CD4-positive, alpha-beta T cell treated with Interleukin-10 for 1 hour (primary cell): ENCODE results near the gene KCNH2.

Source experiments
- DNase-seq: peaks from one replicate; pipeline ENCODE4 v3.0.0-alpha.2; 2020

The KCNH2 gene

GRCh38 chr7:150972023-150972468, 6.1 kb downstream of the KCNH2 start:
- DNase-seq, result no peak

- DNase-seq, result no peak
Observed at GRCh38 chr7:150971242-150972022, 6.7 kb downstream of the KCNH2 start.

GRCh38 chr7:150970424-150970823, 7.7 kb downstream of the KCNH2 start:
- no peak for DNase-seq

GRCh38 chr7:150969475-150969874, 8.6 kb downstream of the KCNH2 start:
- DNase-seq, result no peak

- DNase-seq, result no peak
Observed at GRCh38 chr7:150968734-150969372, 9.3 kb downstream of the KCNH2 start.

- no peak for DNase-seq
Observed at GRCh38 chr7:150968056-150968733, 9.9 kb downstream of the KCNH2 start.

- no peak for DNase-seq
Observed at GRCh38 chr7:150967349-150967748, 10.8 kb downstream of the KCNH2 start.

GRCh38 chr7:150966002-150966401, 12.1 kb downstream of the KCNH2 start:
- no peak for DNase-seq

- DNase-seq, result no peak
Observed at GRCh38 chr7:150965273-150965830, 12.8 kb downstream of the KCNH2 start.

GRCh38 chr7:150964593-150965111, 13.5 kb downstream of the KCNH2 start:
- DNase-seq, result no peak

GRCh38 chr7:150963707-150964559, 14.2 kb downstream of the KCNH2 start:
- no peak for DNase-seq

GRCh38 chr7:150962553-150963399, 15.3 kb downstream of the KCNH2 start:
- peak; percentile 69 for DNase-seq

GRCh38 chr7:150962290-150962552, 15.9 kb downstream of the KCNH2 start:
- no peak for DNase-seq

- no peak for DNase-seq
Observed at GRCh38 chr7:150961510-150962289, 16.4 kb downstream of the KCNH2 start.

GRCh38 chr7:150959739-150960734, 18.1 kb downstream of the KCNH2 start:
- DNase-seq, result no peak

- DNase-seq, result no peak
Observed at GRCh38 chr7:150959081-150959480, 19.0 kb downstream of the KCNH2 start.

- no peak for DNase-seq
Observed at GRCh38 chr7:150958597-150958996, 19.5 kb downstream of the KCNH2 start.

GRCh38 chr7:150958062-150958552, 20.0 kb downstream of the KCNH2 start:
- no peak for DNase-seq
